ENCODE measurements around the gene ETNK2.
A peak's percentile ranks its signal among the peaks of the same experiment; 100 is the strongest.
"Not testable (repeated sequence)": the region's sequence is repeated elsewhere in the genome, so short reads cannot be mapped to it uniquely, and the experiment has no call there.

ETNK2 gene

DNA sequence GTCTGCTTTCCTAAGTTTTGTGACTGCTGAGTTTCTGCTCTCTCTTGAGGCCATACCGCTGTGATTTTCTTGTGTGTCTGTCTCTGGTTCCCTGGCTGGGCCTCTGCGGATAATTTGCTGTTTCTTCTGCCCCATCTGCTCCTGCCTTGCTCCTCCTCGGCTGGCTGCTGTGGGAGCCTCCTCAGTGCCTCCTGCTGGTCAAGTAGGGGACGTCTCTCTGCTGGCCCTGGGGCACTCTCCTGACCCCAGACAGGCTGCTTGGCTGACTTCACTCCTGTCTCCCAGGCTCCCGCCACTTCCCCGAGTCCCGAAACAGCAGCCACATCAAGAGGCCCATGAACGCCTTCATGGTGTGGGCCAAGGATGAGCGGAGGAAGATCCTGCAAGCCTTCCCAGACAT, 28.5 kb downstream of the ETNK2 start:
- DNase-seq: no peak

- no peak for DNase-seq
These were observed 29.8 kb downstream of the ETNK2 start for GRCh38 chr1:204121840-204122555.

DNA sequence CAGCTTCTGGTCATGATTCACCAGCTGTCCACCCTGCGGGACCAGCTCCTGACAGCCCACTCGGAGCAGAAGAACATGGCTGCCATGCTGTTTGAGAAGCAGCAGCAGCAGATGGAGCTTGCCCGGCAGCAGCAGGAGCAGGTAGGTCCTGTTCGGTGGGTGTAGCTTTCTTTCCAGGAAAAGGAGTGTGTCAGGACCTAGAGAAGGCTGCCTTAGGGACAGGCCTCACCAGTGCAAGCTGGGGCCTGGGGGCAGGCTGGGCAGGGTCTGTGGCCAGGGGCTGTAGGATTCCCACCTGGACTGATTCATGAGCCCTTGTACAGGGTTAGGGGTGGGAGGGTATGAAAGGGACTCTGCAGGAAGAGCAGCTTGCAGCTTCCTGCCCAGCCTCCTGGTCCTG, 35.3 kb downstream of the ETNK2 start:
- no peak for DNase-seq

- DNase-seq: no peak
These were observed 36.7 kb downstream of the ETNK2 start for GRCh38 chr1:204115116-204115515.

DNA sequence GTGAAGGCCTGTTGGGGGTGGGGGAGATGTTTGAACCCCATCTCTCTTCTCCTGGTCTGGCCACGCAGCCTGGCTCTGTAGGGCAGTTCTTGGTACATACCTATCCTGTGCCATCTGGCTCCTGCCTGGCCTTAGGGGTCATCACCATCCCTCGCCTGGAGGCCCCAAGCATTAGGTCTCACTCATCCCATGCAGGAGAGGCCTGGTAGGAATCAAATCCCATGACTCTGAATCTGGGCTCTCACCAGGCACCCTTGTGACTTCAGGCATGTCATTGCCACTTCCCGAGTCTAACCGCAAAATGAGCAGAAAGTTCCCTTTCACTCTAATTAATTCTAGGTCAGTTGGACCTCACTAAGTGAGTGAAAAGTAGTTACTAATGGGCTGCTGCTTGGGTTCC, 37.2 kb downstream of the ETNK2 start:
- DNase-seq: no peak

GRCh38 chr1:204113896-204114295, 37.9 kb downstream of the ETNK2 start:
- DNase-seq: no peak

- no peak for DNase-seq
These were observed 38.7 kb downstream of the ETNK2 start for GRCh38 chr1:204112876-204113730.

DNA sequence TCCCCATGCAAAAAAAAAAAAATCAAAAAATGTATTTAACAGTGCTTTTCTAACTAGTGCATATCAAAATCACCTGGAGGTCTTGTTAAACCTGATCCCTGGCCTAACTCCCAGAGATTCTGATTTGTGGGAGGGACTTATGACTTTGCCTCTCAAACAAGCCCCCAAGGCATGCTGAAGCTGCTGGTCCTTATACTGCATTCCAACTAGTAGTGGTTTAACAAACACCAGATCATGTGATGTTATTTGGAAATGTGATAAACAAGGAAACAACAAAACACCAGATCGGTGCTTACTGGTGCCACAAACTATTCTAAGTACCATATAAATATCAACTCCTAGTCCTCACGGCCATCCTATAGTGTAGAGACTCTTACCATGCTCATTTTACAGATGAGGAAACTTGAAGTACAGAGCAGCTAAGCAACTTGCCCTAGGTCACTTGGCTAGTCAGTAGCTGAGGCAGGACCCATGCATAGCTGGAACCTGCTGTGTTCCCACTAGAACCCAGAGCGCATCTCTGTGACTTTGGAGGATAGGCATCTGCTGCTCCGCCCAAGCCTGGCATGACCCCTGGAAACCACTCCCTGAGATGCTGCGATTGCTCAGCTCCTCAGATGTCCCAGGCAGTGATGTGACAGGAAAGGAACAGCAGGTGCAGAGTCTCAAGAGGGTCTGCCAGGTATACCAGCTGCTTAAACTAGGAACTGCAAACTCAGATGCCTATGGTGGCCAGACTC, 40.8 kb downstream of the ETNK2 start:
- peak; percentile 62 for DNase-seq

DNA sequence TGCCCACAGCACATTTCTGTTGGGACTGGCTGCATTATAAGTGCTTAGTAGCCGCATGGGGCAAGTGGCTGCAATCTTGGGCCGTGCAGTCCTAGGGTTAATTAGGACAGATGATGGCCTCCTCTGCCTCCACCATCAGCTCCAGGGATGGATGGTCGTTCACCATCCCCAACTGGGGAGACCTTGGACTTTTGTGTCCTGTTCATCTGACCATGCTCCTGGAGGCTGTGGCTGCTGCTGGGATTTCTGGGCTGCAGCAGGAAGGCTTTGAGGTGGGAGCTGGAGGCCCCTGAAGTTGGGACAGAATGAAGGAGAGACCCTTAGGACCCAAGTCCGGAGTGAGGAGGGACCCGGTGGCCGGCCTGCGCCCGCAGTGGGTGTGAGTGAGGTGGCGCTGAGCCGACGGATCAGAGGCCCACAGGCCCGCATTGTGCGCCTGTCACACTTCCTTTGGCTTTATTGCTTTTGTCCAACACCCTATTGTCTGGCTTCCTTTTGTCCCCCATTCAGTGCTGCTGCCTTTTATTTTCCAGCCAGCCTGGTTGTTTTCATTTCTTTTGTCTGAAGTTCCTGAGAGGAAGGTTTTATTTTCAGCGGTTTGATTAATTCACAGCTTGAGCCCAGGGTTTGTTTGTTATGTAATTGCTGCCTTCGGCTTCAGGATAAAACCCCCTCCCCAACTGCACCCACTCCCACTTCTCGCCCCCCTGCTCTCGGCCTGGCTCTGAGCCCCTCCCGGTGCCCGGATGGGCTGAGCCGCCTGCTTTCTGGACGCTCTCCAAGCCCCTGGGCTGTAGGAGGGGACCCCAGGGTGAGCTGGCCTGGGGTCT, 43.3 kb downstream of the ETNK2 start:
- peak; percentile 58 for DNase-seq

- DNase-seq: no peak
These were observed 44.0 kb downstream of the ETNK2 start for GRCh38 chr1:204107892-204108291.

- no peak for DNase-seq
These were observed 45.0 kb downstream of the ETNK2 start for GRCh38 chr1:204106825-204107224.

- no peak for DNase-seq
These were observed 46.7 kb downstream of the ETNK2 start for GRCh38 chr1:204105131-204105515.

GRCh38 chr1:204104331-204105130, 47.3 kb downstream of the ETNK2 start:
- DNase-seq: peak; percentile 32

DNA sequence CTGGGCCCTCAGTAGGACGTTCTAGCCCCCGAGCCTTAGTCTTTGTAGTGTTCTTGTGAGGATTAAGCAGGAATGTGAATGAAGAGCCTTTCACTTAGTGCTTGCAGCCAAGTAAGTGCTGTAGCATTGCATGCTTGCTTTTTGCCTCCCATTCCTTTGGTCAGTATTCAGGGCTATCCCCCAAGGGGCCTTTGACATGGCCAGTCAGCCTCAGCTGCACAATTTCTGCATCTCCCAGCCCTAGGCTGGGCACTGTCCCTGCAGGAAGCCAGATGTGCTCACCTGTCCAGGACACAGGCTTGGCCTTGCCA, 48.5 kb downstream of the ETNK2 start:
- DNase-seq: no peak

GRCh38 chr1:204102739-204103430, 49.0 kb downstream of the ETNK2 start:
- DNase-seq: peak; percentile 52

DNA sequence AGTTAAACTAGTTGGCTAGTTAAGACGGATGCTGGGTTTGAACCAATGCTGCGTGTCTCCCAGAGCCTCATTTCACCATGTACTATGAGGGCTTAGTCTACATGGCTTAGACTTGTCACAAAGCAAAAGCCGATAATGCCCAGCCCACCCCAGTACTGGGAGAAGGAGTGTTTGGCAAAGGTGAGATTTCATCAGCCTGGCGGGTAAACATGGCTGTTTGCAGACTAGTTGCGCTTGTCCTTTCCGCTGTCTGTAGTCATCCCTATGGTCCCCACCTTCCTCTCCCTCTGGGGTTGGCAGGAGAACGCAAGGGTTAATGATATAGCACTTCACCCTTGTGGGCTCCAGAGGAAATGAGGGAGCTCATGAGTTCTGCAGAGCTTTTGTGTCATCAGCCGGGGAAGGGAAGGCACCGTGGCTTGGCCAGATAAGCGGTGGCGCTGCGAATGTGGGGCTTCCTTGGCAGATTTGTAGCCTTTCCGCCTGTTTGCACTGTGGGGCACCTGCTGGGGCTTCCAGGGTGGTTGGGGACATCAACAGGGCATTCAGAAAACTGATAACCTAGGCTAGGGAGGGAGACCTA, 49.7 kb downstream of the ETNK2 start:
- peak; percentile 65 for DNase-seq

GRCh38 chr1:204099754-204100153, 52.1 kb downstream of the ETNK2 start:
- DNase-seq: not testable (repeated sequence)

DNA sequence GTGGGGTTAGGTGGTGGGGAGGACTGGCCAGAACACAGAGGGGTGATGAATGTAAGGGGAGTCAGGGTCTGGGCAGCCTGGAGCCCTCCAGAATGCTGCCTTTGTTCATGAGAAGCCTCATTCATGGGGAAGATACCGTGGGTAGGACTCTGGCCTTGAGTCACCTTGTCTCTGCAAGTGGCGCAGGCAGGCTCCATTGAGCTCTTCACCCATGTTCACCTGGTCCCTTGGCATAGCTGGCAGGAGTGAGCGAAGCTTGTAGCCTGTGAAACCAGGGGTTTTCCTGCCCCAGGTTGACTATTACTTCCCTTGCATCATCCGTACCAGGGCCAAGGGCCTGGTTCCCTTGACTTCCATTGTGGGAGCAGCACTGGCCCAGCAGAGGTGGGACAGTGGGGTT, 53.2 kb downstream of the ETNK2 start:
- no peak for DNase-seq

GRCh38 chr1:204096931-204097330, 54.9 kb downstream of the ETNK2 start:
- DNase-seq: no peak

GRCh38 chr1:204094856-204095634, 56.8 kb downstream of the ETNK2 start:
- peak; percentile 21 for DNase-seq

Data from NCI-H2029 (cell line).